Naive B cell (primary cell): ENCODE data around the gene SLC16A5. TPM values are rescaled to one million over a fixed set of nuclear protein-coding genes. Genes with fewer than 3 reads are reported as not detected.
"Not testable (repeated sequence)": the region's sequence is repeated elsewhere in the genome, so short reads cannot be mapped to it uniquely, and the experiment has no call there.

ENCODE experiments used
- ATAC-seq, 2 donors: fragments of 150-1000 bp; cut with Tn5 transposase; 2 replicates each; pipeline ENCODE4 v1.10.0; 2021; ENCODE audit warnings: low read depth in 2 of 2, mild to moderate bottlenecking in 2 of 2, moderate library complexity in 2 of 2
- DNase-seq: peaks from one replicate; pipeline ENCODE4 v3.0.0; 2022
- H3K27ac Mint-ChIP-seq, 6 donors: one replicate each; pipeline ENCODE4 v1.8.0; 2020 to 2022; ENCODE audit warnings: mild to moderate bottlenecking in 6 of 6, mixed read lengths in 6 of 6, moderate library complexity in 5 of 6, inconsistent platforms in 2 of 6
- H3K27me3 Mint-ChIP-seq, 3 donors: one replicate each; pipeline ENCODE4 v1.8.0; 2021 to 2022; ENCODE audit warnings: mixed read lengths in 3 of 3, mild to moderate bottlenecking in 1 of 3
- H3K36me3 Mint-ChIP-seq, 2 donors: one replicate each; pipeline ENCODE4 v1.8.0; 2020 to 2022; ENCODE audit warnings: mixed read lengths in 2 of 2, inconsistent platforms in 1 of 2, mild to moderate bottlenecking in 1 of 2
- H3K4me1 Mint-ChIP-seq, 3 donors: one replicate each; pipeline ENCODE4 v1.8.0; 2020 to 2022; ENCODE audit warnings: mixed read lengths in 3 of 3, inconsistent platforms in 1 of 3, mild to moderate bottlenecking in 1 of 3, moderate library complexity in 1 of 3
- H3K4me3 Mint-ChIP-seq, 8 donors: one replicate each; pipeline ENCODE4 v1.8.0; 2020 to 2022; ENCODE audit warnings: mild to moderate bottlenecking in 8 of 8, mixed read lengths in 8 of 8, moderate library complexity in 8 of 8, inconsistent platforms in 2 of 8
- H3K9me3 Mint-ChIP-seq, 7 donors: one replicate each; pipeline ENCODE4 v1.8.0; 2020 to 2022; ENCODE audit warnings: mixed read lengths in 7 of 7, mild to moderate bottlenecking in 5 of 7, inconsistent platforms in 2 of 7, moderate library complexity in 1 of 7
- polyA plus RNA-seq, 6 donors: library from polyadenylated mRNA; unstranded; fragments of 300-500 nt; fragmentation: Illumina TruSeq; gene quantifications; one replicate each; pipeline ENCODE4 v1.2.3, GENCODE V29; 2021; ENCODE audit warnings: low read depth in 6 of 6

Gene SLC16A5
- polyA plus RNA-seq, 6 donors from 2014 or later, result 1.1 to 4.0 (median 2.1) TPM

GRCh38 chr17:75069783-75070182 is 18.0 kb upstream of the SLC16A5 start:
- no peaks in the 10 kb centered on the region for H3K27me3 Mint-ChIP-seq
- no peak for DNase-seq
- no peak for ATAC-seq
- no peak overlapping the region for H3K4me3 Mint-ChIP-seq
- no peaks in the 10 kb centered on the region for H3K4me1 Mint-ChIP-seq
- H3K36me3 Mint-ChIP-seq, result no peaks in the 10 kb centered on the region
- no peaks in the 10 kb centered on the region for H3K9me3 Mint-ChIP-seq
- H3K27ac Mint-ChIP-seq, result no peak overlapping the region

DNA sequence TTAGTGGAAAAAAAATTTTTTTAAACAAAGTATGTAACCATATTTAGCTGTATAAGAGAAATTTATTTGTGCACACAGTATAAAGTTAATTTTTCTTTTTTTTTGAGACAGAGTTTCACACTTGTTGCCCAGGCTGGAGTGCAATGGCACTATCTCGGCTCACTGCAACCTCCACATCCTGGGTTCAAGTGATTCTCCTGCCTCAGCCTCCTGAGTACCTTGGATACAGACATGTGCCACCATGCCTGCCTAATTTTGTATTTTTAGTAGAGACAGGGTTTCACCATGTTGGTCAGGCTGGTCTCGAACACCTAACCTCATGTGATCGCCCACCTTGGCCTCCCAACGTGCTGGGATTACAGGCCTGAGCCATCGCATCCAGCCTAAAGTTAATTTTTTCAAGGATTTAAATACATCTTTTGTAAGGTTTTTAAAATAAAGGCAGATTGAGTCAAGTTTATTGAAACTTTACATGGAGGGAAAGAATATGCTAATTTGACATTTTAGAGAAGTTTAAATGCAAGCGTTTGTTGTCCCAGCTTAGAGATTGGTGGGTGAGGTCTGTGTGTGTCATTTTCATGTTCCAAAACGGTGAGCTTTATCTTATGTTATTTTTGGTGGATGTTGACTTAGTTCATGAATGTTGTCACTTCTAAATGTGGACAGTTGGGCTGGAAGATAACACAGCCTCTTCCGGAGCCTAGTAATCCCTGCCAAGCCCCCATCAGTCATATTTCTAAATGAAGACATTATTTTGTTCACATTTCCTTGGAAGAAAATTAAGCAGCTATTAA is 16.1 kb upstream of the SLC16A5 start:
- not testable (repeated sequence) for H3K9me3 Mint-ChIP-seq, DNase-seq, H3K4me1 Mint-ChIP-seq, ATAC-seq, H3K4me3 Mint-ChIP-seq, H3K27ac Mint-ChIP-seq, H3K27me3 Mint-ChIP-seq, H3K36me3 Mint-ChIP-seq

GRCh38 chr17:75072909-75073308 is 14.8 kb upstream of the SLC16A5 start:
- not testable (repeated sequence) for H3K27me3 Mint-ChIP-seq

GRCh38 chr17:75073618-75074047 is 14.1 kb upstream of the SLC16A5 start:
- Mint-ChIP-seq H3K4me3 (no peak overlapping the region), H3K36me3 (no peaks in the 10 kb centered on the region), H3K9me3 (no peaks in the 10 kb centered on the region), H3K4me1 (peaks cover 6 to 13% (median 12%) of the 10 kb centered on the region in 3 donors), H3K27me3 (no peaks in the 10 kb centered on the region), H3K27ac (no peak overlapping the region)
- ATAC-seq (no peak), DNase-seq (no peak)

More at GRCh38 chr17:75072909-75073308, 14.8 kb upstream of the SLC16A5 start:
- not testable (repeated sequence) for H3K4me1 Mint-ChIP-seq, H3K9me3 Mint-ChIP-seq, H3K36me3 Mint-ChIP-seq, H3K27ac Mint-ChIP-seq, H3K4me3 Mint-ChIP-seq, ATAC-seq, DNase-seq

GRCh38 chr17:75074532-75074931 is 13.2 kb upstream of the SLC16A5 start:
- peaks cover 6 to 20% (median 18%) of the 10 kb centered on the region in 3 donors for H3K4me1 Mint-ChIP-seq
- no peaks in the 10 kb centered on the region for H3K36me3 Mint-ChIP-seq
- no peaks in the 10 kb centered on the region for H3K27me3 Mint-ChIP-seq
- DNase-seq, result no peak
- H3K27ac Mint-ChIP-seq, result no peak overlapping the region
- H3K4me3 Mint-ChIP-seq, result no peak overlapping the region
- no peak for ATAC-seq
- no peaks in the 10 kb centered on the region for H3K9me3 Mint-ChIP-seq

DNA sequence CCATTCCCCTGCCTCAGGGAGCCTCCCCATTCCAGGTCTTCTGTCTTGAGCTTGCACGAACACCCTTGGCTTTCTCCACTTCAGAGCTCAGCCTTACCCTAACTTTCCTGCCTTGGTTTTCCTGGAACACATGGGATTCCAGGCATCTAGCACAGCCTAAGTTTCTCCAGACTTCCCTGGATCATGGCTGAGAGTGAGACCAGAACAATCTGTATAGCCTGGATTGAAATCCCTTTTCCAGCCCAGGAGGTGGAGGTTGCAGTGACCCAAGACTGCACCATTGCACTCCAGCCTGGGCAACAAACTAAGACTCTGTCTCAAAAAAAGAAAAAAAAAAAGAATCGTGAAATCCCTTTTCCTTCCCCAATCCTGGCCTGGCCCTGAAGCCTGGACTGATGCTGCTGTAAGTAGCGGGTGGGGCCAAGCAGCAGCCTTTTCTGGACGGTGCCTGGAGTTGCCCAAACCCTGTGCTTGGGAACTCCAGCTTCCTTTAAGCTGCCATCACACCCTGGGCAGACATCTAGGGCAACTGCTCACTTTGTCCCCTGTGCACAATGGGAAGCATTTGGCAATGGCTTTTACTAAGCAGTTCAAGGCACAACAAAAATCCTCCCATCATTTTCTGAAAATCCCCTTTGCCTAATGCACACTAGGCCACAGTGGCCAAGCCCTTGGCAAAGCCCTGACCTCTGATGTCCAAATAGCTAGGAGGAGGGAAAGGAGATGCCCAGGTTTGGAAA is 12.0 kb upstream of the SLC16A5 start:
- ATAC-seq (no peak), DNase-seq (no peak)
- Mint-ChIP-seq H3K36me3 (no peaks in the 10 kb centered on the region), H3K4me3 (peak overlapping the region in 3 of 8 donors; percentile 9 to 37 (median 35)), H3K4me1 (peaks cover 6 to 23% (median 18%) of the 10 kb centered on the region in 3 donors), H3K27me3 (no peaks in the 10 kb centered on the region), H3K9me3 (no peaks in the 10 kb centered on the region), H3K27ac (peak overlapping the region in 2 of 6 donors; percentile 74 to 83)

GRCh38 chr17:75077072-75077495 is 10.7 kb upstream of the SLC16A5 start:
- peak overlapping the region; percentile 80 to 89 (median 85) for H3K4me3 Mint-ChIP-seq
- ATAC-seq (no peak), DNase-seq (no peak)
- H3K4me1 Mint-ChIP-seq, result peaks cover 6 to 23% (median 18%) of the 10 kb centered on the region in 3 donors
- peaks cover 0 to 8% (median 6%) of the 10 kb centered on the region in 3 donors for H3K27me3 Mint-ChIP-seq
- no peaks in the 10 kb centered on the region for H3K36me3 Mint-ChIP-seq
- H3K9me3 Mint-ChIP-seq, result no peaks in the 10 kb centered on the region
- peak overlapping the region in 1 of 6 donors; percentile 84 for H3K27ac Mint-ChIP-seq

DNA sequence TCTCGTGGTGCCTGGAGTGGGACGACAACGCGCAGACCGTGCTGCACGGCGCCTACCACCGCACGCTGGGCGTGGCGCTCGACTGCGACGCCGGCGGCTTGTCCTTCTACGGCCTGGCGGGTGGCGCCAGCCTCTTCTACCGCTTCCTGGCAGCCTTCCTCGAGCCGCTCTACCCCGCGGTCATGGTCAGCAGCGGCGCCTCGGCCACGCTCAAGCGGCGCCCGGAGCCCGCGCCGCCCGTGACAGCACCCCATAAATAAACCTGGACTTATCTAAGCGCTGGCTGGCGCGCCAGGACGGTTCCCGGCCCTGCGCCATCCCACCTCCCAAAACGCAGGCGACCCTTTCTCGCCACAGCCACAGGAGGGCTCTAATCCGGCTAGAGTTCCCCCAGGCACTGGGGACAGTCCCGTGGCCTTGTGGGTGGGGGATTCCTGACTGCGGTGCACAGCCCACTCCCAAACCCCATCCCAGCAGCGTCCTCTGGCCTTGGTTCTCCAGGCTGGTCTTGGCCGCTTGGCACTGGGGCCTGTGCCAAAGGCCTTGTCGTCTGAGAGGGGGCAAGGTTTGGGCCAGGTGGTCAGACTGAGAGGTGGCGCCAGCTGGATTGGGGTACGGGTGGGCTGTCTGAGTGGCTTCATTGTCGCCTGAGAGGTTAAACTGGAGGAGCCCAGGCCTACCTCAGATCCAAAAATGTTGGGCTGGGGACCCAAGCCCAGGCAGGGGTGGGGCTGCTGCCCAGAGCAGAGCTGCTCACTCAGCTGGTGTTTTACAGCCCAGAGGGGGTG is 10.1 kb upstream of the SLC16A5 start:
- H3K4me1 Mint-ChIP-seq, result peaks cover 6 to 23% (median 18%) of the 10 kb centered on the region in 3 donors
- no peaks in the 10 kb centered on the region for H3K9me3 Mint-ChIP-seq
- H3K4me3 Mint-ChIP-seq, result peak overlapping the region; percentile 80 to 89 (median 84)
- no peaks in the 10 kb centered on the region for H3K36me3 Mint-ChIP-seq
- peak overlapping the region in 4 of 6 donors; percentile 9 to 86 (median 82) for H3K27ac Mint-ChIP-seq
- DNase-seq (peak; percentile 36), ATAC-seq (peak; percentile 81 to 85)
- peaks cover 0 to 14% (median 12%) of the 10 kb centered on the region in 3 donors for H3K27me3 Mint-ChIP-seq

- peaks cover 6 to 23% (median 18%) of the 10 kb centered on the region in 3 donors for H3K4me1 Mint-ChIP-seq
- H3K36me3 Mint-ChIP-seq, result no peaks in the 10 kb centered on the region
- H3K27ac Mint-ChIP-seq, result peak overlapping the region in 1 of 6 donors; percentile 79
- H3K27me3 Mint-ChIP-seq, result peaks cover 0 to 16% (median 15%) of the 10 kb centered on the region in 3 donors
- ATAC-seq (peak; percentile 34 to 46), DNase-seq (no peak)
- no peaks in the 10 kb centered on the region for H3K9me3 Mint-ChIP-seq
- peak overlapping the region in 7 of 8 donors; percentile 57 to 89 (median 80) for H3K4me3 Mint-ChIP-seq
Measured at GRCh38 chr17:75078284-75079022, 9.3 kb upstream of the SLC16A5 start.

DNA sequence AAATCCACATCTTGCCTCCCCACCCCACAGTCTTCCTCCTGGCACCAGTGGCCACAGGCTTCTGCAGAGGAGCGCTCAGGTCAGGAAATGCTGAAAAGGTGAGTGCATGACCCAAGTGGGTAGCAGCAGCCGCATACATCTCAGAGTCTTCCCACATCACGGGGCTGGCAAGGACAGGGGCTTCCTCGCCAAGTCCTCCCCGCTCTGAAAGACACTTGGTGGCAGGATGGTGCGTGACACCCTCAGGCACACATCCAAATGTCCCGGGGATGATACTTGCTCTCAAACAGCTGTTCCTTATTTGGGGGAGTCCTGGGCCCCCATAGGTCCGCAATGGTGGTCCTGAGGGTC is 8.8 kb upstream of the SLC16A5 start:
- Mint-ChIP-seq H3K36me3 (no peaks in the 10 kb centered on the region), H3K9me3 (no peaks in the 10 kb centered on the region), H3K27ac (no peak overlapping the region), H3K27me3 (peaks cover 3 to 16% (median 15%) of the 10 kb centered on the region in 3 donors), H3K4me1 (peaks cover 6 to 23% (median 18%) of the 10 kb centered on the region in 3 donors), H3K4me3 (peak overlapping the region in 7 of 8 donors; percentile 15 to 85 (median 35))
- ATAC-seq, result no peak
- no peak for DNase-seq

DNA sequence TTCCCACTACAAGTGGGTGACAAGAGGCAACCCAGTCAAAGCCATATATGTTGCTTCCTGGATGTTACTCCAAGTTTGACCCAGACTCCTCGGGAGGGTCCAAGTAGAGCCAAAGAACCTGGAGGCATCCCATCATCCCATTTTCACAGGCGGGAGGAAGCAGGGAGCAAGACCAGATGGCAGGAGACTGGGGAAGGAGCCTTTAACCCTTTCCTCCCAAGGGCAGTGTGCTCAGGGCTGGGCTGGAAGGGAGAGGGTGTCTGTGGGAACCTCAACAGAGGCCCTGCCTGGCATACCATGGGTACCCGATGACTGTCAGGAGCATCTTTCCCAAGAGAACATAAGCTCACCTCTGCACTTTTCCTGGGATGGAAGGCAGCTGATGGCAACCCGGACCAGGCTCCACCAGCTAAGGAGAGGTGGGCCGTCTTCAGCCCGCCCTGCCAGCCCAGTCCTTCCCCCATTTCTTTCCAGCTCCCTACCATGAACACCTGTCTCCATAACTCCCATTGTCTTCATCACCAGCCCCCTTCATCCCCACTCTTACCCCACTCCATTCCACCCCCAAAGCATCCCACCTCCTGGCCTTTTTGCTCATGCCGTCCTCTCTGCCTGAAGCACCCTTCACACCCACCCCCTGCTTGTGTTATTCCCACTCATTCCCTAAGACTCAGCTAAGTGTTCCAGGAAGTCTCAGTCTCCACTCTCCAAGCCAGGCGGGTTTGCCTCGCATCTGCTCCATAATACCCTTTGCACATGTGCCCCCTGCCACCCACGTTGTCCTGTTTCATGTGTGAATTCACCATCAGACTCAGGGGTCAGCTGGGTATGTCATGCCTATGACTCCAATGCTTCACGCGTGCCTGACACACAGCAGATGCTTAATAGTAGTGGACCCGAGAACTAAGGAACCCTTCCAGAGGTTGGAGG is 5.9 kb upstream of the SLC16A5 start:
- H3K9me3 Mint-ChIP-seq, result no peaks in the 10 kb centered on the region
- peak overlapping the region in 1 of 6 donors; percentile 26 for H3K27ac Mint-ChIP-seq
- ATAC-seq, result no peak
- H3K27me3 Mint-ChIP-seq, result peaks cover 4 to 22% (median 16%) of the 10 kb centered on the region in 3 donors
- H3K4me1 Mint-ChIP-seq, result peaks cover 15 to 26% (median 25%) of the 10 kb centered on the region in 3 donors
- H3K36me3 Mint-ChIP-seq, result no peaks in the 10 kb centered on the region
- peak overlapping the region in 1 of 8 donors; percentile 18 for H3K4me3 Mint-ChIP-seq
- DNase-seq, result no peak

- H3K4me3 Mint-ChIP-seq, result no peak overlapping the region
- peaks cover 4 to 23% (median 16%) of the 10 kb centered on the region in 3 donors for H3K27me3 Mint-ChIP-seq
- ATAC-seq (no peak), DNase-seq (no peak)
- no peaks in the 10 kb centered on the region for H3K9me3 Mint-ChIP-seq
- no peaks in the 10 kb centered on the region for H3K36me3 Mint-ChIP-seq
- peaks cover 10 to 29% (median 19%) of the 10 kb centered on the region in 3 donors for H3K4me1 Mint-ChIP-seq
- peak overlapping the region in 1 of 6 donors; percentile 63 for H3K27ac Mint-ChIP-seq
Measured at GRCh38 chr17:75082683-75083082, 5.1 kb upstream of the SLC16A5 start.
